Measurements from ENCODE around the gene CELA1.
A peak's percentile ranks its signal among the peaks of the same experiment; 100 is the strongest.

The CELA1 gene

DNA sequence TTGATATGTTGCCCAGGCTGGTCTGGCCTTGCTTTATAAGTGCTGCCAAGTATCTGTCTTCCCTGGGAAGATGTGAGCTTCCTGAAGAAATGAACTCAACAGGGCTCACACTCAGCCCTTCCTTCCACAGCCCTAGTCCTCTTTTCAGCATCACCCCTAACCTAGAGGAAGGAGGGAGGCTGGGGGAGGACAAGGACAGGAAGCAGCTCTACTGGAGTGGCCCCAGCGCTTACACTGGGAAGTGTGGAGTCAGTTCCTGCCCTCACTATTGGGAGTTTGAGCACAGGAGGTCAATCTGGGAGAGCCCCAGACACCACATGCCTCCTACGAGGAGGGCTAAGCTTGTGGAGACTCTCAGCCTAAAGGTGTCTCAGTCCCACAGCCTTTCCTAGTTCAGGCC, 27.9 kb upstream of the CELA1 start:
- DNase-seq, result no peak

- no peak for DNase-seq
These were observed 26.7 kb upstream of the CELA1 start for GRCh38 chr12:51373187-51373586.

- DNase-seq, result peak; percentile 66
These were observed 25.5 kb upstream of the CELA1 start for GRCh38 chr12:51372021-51372420.

- DNase-seq, result peak; percentile 100
These were observed 24.9 kb upstream of the CELA1 start for GRCh38 chr12:51371295-51371953.

DNA sequence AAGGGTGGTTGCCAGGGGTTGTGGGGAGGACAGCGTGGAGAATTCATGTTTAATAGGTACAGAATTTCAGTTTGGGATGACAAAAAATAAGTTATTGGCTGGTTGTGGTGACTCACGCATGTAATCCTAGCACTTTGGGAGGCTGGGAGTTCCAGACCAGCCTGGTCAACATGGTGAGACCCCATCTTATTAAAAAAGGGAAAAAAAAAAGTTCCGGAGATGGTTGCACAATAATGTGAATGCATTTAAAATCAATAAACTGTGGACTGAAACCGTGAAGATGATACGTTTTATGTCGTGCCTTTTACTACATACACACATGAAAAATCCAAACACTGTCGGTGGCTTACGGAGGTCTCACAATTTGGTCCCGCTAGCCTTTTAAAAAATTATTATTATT, 24.2 kb upstream of the CELA1 start:
- no peak for DNase-seq

GRCh38 chr12:51369581-51369980, 23.1 kb upstream of the CELA1 start:
- DNase-seq, result no peak

- peak; percentile 55 for DNase-seq
These were observed 22.4 kb upstream of the CELA1 start for GRCh38 chr12:51368640-51369517.

DNA sequence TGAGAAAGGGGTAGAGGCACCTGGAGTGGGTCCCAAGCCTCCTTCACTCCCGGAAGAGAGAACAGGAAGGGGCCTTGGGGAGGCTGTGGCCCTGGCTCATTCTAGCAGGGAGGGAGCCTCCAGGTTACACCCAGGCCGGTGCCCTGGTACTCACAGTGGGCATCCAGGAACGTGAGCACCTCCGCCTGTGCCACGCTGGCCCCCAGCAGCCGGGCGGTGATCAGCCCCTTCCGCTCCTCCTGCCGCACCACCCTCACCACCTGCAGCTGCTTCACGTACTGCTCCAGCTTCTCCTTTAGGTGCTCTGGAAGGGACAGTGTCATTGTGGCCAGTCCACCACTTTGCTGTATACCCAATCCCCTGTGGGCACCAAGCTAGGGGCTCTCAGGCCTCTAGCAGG, 18.8 kb upstream of the CELA1 start:
- no peak for DNase-seq

DNA sequence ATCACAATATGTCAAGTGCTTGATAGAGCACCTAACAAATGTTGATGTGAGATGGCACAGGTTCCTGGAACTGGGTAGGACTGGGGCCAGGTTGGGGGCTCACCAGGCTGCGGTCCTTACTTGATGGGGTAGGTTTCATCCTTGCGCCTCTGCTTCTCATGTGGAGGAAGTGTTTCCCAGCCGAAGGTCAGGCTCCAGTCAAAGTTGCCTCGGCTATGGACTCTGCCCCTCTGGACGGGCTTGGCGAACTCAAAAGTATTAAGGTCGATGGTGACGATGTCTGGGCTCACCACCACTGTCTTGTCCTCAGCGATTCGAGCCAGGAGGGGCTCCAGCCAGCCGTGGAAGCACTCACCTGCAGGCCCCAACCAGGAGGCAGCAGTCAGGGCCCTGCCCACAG, 17.5 kb upstream of the CELA1 start:
- DNase-seq, result no peak

DNA sequence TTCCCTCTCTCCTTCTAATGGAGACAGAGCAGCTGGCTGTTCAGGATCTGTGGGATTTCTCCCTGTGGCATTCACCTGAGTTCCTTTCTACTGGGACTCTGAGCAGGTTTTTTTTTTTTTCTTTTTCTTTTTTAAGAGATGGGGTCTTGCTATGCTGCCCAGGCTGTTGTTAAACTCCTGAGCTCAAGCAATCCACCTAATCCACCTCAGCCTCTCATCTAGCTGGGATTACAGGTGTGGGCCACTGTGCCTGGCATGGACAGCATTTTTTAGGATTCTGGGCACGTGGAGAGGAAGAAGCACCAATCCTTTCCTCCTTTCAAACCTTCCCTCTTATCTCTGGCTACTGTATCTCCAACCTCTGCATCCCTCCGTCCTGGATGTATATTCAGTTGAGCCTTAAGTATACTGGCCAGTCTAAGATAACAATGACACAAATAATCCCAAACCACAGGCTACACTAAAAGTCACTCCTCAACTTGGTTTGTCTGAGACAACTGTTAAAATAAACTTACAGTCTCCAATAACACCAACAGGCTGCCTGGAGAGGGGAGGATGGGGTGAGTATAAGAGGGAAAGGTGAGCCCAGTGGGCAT, 16.4 kb upstream of the CELA1 start:
- DNase-seq, result no peak

DNA sequence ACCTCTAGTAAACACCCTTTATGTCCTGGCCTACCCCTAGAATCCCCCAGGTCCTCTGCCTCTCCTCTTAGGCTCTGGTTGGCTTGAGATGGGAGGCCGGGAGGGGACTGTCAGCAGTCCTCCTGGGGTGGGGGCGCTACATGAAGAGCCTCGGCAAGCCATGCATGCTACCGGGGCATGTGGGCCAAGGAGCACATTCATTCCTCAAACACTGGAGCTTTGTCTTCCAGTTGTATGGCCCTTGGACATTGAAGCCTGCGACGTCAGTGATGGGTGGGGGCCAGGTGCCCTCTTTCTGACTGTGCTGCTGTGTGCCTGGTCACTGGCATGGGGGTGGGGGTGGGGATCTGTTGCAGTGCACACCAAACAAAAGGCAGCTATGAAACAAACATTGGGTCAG, 15.8 kb upstream of the CELA1 start:
- DNase-seq, result no peak

GRCh38 chr12:51361161-51362016, 14.9 kb upstream of the CELA1 start:
- no peak for DNase-seq

DNA sequence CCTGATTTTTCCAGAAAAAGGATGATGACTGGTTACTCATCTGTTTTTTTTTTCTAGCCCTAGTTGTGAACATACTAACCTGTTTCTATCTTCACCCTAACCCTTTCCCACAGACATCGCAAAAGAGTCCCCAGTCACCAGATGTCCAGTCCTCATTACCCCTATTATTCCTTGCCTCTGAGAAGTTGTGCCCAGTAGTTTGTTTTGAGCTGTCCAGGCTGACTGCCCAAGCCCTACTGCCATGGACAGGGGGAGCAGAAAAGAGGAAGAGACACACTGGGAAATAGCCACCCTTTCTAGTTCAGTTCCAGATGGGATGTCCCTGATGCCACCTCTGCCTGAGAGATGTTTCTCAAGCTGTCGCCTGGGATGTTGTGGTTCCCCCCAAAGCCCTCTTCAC, 13.8 kb upstream of the CELA1 start:
- no peak for DNase-seq

DNA sequence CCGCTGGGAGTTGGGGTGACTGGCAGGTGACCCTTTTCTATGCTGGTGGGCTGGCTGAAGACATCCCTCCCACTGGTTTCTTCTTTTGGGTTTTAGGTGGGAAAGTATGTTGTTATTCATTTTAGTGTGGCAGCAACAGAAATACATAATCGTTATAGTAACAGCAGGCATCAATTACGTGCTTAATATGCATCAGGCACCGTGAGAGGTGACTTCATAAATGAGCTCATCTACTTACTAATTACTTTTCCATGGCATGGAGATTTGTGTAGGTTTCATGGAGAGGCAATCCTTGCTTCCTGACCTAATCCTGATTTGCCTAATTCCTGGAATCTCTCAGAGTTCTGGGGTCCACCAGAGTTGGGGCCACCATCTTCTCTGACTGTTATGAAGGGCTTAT, 13.4 kb upstream of the CELA1 start:
- no peak for DNase-seq

- no peak for DNase-seq
These were observed 12.0 kb upstream of the CELA1 start for GRCh38 chr12:51358496-51358895.

GRCh38 chr12:51357374-51358047, 11.0 kb upstream of the CELA1 start:
- no peak for DNase-seq

DNA sequence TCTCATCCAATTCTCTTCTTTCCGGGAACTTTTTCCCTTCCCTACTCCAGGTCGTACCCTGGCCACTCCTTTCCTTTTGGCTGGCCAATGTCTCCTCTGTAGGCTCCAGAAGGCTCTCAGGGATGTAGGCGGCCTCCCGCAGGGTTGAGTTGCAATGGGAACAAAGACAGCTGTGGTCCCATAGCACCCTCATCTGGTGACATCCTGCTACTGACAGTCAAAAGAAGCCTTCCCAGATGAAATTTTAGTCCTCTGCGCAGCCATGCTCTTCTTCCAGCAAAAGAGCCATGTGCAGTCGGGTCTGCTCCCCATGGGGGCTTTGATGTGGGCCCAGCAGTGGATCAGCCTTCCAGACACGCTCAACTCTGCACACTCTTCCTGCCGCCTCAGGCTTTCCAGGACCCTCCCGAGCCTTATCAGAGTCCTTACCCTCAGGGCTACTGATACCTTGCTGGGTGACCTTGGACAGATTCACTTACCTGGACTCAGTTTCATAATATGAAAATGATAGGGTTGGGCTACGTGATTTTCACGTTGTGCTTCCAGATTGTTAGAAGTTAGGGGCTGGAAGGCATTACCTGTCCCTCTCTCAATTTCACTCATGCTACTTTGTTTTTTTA, 5.5 kb upstream of the CELA1 start:
- peak; percentile 29 for DNase-seq

- DNase-seq, result no peak
These were observed 2.5 kb upstream of the CELA1 start for GRCh38 chr12:51349026-51349425.

DNA sequence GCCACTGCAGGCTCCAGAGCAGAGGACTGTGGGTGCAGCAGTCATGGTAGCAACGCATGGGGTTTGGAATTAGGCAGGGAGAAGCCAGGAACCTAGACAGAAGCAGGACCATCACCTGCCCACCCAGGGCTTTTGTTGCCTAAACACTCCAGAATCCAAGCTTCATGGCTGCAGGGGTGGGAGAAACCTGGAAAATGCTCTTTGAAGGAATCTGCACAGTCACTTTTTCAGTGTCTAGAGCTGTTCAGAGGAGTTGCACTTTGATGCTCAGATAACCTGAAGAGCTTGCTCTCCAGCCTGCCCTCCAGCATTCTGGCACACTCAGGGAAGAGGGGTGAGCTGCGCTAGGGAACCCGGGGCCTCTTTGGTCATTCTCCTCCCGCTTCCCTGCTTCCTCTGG, 1.6 kb upstream of the CELA1 start:
- DNase-seq, result no peak

- DNase-seq, result peak; percentile 1
These were observed 798 bp downstream of the CELA1 start for GRCh38 chr12:51345681-51346080.

GRCh38 chr12:51343201-51343600, 3.3 kb downstream of the CELA1 start:
- DNase-seq, result no peak

DNA sequence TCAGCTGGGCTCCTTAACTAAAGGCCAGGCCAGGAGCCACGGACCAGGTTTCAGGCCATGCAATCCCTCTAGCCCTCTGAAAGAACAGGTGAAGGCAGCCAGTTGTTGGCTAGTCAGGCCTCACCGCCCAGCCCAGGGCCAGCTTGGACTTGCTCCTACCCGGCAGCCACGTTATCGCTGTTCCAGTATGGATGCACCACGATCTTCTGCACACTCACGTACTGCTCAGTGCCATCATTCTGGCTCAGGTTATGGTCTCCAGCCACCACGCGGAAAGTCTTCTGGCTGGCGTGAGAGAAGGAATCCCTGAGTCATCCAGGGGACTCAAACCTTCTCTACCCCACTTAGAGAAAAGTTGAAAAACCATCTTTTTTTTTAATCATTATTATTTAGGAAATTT, 4.1 kb downstream of the CELA1 start:
- no peak for DNase-seq

Measured in kidney glomerular epithelial cell (primary cell).